D721Med (cell line): ENCODE measurements around the gene NANOS2.
"Not testable (repeated sequence)": the region's sequence is repeated elsewhere in the genome, so short reads cannot be mapped to it uniquely, and the experiment has no call there.

Source experiments
- DNase-seq: peaks from one replicate; pipeline ENCODE4 v3.0.0; 2011; ENCODE audit warnings: low spot score; ENCODE audit not compliant: insufficient read length
- FAIRE-seq: peaks from 2 replicates; lab custom pipeline; 2011; peaks lifted over from hg19 to GRCh38; lab: Jason Lieb, UNC
- TF ChIP-seq, protein P1 (sequence below): IDR thresholded peaks from 2 replicates; pipeline ENCODE4 v1.5.1; 2012; ENCODE audit warnings: mild to moderate bottlenecking, control low read depth; ENCODE audit not compliant: insufficient read depth; ENCODE audit errors: missing control alignments

Gene NANOS2

DNA sequence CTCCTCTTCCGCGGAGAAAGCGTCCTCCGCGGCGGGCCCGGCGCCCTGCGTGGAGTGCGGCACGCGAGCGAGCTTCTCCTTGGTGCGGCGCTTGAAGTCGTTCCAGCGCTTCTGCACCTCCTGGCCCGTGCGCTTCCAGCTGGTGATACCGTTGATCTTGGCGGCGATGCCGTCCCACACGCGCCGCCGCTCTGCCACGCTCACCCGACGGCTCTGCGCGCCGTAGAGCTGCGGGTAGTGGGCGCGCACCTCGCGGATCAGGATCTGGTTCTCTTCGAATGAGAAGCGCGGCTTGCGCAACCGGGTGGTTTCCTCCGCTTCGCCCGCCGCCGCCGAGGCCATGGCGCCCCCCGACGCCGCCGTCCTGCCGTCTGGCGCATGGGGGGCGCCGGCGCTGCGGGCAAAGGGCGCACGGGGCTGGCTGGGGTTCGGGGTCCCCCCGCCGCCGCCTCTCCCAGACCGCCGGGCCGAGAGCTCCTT, 13.1 kb downstream of the NANOS2 start:
- DNase-seq (no peak), FAIRE-seq (no peak)
- TF ChIP-seq, protein P1, sequence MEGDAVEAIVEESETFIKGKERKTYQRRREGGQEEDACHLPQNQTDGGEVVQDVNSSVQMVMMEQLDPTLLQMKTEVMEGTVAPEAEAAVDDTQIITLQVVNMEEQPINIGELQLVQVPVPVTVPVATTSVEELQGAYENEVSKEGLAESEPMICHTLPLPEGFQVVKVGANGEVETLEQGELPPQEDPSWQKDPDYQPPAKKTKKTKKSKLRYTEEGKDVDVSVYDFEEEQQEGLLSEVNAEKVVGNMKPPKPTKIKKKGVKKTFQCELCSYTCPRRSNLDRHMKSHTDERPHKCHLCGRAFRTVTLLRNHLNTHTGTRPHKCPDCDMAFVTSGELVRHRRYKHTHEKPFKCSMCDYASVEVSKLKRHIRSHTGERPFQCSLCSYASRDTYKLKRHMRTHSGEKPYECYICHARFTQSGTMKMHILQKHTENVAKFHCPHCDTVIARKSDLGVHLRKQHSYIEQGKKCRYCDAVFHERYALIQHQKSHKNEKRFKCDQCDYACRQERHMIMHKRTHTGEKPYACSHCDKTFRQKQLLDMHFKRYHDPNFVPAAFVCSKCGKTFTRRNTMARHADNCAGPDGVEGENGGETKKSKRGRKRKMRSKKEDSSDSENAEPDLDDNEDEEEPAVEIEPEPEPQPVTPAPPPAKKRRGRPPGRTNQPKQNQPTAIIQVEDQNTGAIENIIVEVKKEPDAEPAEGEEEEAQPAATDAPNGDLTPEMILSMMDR: no peak

DNA sequence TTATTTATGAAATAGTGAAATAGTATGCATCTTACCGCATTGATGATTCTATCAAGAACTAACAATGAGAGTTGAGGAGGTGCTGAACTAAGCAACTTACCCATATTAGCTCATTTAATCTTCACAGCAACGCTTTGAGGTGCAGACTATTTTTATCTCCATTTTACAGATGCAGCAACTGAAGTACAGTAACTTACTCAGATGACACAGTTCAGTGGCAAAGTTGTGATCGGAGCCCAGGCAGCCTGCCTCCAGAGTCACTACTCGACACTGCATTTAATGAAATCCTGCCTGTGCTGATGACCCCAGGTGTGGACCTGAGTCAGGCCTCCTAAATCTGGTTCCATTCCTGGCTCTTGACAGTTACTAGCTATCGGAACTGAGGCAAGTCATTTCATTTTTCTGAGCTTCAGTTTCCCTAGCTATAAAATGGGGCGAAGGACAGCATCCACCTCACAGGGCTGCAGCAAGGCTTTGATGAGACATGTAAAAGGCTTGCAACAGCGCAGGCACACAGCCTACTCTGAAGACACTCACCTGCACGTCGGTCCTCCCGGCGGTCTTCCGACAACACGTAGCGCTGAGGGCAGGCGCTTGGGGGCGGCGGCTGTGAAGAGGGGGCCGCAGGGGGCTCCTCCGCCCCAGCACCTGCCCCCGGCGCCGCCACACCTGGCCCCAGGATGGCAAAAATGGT, 13.7 kb downstream of the NANOS2 start:
- TF ChIP-seq, protein P1: no peak
- DNase-seq (no peak), FAIRE-seq (no peak)

DNA sequence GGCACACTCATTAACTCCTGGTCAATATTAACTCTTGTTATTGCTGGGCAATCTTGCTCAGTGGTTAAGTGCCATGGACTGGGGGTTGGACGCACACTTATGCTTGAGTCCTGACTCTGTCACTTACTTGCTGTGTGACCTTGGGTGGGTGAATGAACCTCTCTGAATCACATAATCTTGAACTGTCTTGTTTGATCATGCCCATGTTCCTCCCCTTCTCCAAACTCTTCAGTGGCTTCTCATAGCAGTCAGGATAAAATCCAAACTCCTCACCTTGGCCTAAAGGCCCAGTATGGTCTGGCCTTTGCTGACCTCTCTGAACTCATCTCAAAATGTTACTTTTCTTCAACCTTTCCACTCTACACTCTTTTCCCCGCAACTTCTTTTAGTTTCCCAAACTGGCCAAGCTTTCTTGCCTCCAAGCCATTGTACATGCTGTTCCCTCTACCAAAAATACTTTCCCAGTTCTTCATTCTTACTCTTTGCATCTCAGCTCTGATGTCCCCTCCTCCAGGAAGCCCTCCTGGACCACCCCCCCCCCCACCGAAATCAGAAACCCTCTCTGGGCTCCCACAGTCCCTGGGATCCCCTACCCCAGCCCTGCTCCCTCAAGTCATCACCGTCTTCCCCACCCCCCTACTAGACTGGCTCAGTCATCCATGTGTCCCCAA, 14.5 kb downstream of the NANOS2 start:
- FAIRE-seq: no peak
- TF ChIP-seq, protein P1: no peak
- no peak for DNase-seq

DNA sequence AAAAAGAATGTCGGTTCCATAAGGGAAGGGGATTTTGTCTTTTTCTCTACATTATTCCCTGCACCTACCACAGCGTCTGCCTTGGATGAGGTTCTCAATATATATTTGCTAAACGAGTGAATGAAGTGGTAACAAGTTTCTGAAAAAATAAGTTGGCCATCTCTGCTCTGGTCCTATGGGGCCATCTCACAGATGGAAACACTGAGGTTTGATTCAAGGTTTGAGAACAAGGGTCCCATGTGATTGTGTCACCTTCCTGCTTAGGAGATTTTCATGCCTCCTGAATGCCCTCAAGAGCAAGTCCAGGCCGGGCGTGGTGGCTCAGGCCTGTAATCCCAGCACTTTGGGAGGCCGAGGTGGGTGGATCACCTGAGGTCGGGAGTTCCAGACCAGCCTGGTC, 15.3 kb downstream of the NANOS2 start:
- TF ChIP-seq, protein P1: no peak
- no peak for DNase-seq
- no peak for FAIRE-seq

DNA sequence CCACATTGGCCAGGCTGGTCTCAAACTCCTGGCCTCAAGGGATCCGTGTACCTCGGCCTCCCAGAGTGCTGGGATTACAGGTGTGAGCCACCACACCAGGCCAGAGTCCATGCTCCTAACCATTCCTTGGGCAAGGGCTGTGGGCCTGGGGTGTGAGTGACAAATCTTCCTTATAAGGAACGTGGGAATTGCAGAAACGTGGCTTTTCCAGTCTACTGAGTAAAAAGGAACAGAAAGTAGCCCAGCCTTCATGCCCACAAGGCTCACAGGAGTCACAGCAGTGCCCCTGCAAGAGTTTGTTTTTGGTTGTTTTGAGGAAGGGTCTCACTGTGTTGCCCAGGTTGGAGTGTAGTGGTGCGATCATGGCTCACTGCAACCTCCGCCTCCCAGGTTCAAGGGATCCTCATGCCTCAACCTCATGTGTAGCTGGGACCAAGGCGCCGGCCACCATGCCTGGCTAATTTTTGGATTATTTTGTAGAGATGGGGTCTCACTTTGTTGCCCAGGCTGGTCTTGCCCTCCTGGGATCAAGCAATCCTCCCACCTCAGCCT, 17.2 kb downstream of the NANOS2 start:
- no peak for FAIRE-seq
- no peak for DNase-seq
- TF ChIP-seq, protein P1: no peak

DNA sequence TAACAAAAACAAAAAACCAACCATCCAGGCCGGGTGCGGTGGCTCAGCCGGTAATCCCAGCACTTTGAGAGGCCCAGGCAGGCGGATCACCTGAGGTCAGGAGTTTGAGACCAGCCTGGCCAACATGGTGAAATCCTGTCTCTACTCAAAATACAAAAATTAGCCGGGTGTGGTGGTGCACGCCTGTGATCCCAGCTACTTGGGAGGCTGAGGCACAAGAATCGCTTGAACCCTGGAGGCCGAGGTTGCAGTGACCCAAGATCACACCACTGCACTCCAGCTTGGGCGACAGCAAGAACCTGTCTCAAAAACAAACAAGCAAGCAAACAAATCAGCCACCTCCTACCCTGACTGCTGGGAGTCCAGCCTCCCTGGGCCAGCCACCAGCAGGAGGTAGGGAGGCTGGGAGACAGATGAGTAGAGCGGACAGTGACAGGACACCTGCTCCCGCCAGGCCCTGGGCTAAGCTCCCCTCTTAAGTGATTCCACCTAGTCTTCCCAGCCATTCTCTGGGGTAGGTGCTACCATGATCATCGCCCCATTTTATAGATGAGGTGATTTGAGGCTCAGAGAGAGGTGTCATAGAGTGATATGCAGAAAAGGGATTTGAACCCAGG, 18.5 kb downstream of the NANOS2 start:
- FAIRE-seq, DNase-seq: not testable (repeated sequence)

DNA sequence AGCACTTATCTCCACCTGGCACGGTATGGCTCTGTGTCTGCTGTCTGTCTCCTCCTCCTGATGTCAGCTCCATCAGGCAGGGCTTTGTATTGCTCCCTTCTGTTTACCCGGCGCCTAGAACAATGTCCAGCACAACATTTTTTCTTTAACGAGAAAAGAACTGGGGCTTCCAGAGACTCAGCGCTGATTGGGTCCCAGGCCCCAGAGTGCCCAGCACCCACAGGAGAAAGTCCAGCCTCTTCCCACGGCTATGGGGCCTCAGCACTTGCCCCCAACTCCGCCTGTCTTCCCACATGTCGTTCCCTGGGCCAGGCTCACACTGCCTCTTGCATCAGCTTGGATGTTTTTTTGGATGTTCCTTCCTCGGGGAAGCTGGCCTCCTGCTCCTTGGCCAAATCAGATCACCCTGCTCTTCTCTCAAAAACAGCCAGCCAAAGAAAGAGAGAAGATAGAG, 19.0 kb downstream of the NANOS2 start:
- FAIRE-seq (no peak), DNase-seq (no peak)
- TF ChIP-seq, protein P1: no peak
